A673 (cell line): ENCODE results near the gene PHTF2.

Source experiments
- CTCF ChIP-seq: fragments of 300-800, 200-600 bp; sonication (generic); conservative IDR thresholded peaks from 2 replicates; pipeline ENCODE4 v1.5.1; 2017; ENCODE audit warnings: low read depth, mild to moderate bottlenecking, antibody characterized with exemption, low read length, moderate library complexity, mixed read lengths
- EZH2 ChIP-seq: fragments of 200-600 bp; sonication (generic); IDR thresholded peaks from 2 replicates; pipeline ENCODE4 v1.6.1; 2017; ENCODE audit warnings: borderline replicate concordance, low read depth, mild to moderate bottlenecking, mixed read lengths, antibody characterized with exemption, low read length; ENCODE audit not compliant: poor library complexity, severe bottlenecking

- TF ChIP-seq CTCF (no peak), EZH2 (no peak)
Measured at GRCh38 chr7:77858278-77858677, 59.7 kb downstream of the PHTF2 start.
